OCI-LY1 (cell line): ENCODE measurements around the gene CBFA2T3.

Source experiments
- EZH2 ChIP-seq: fragments of 200-600 bp; sonication (generic), shearing (Covaris generic); IDR thresholded peaks from 2 replicates; pipeline ENCODE4 v1.8.0; 2017; ENCODE audit warnings: borderline replicate concordance, mixed run types, mild to moderate bottlenecking, antibody characterized with exemption, low read length, moderate library complexity, mixed read lengths
- TF ChIP-seq, protein P1 (sequence below): fragments of 200-600 bp; sonication (generic), shearing (Covaris generic); IDR thresholded peaks from 2 replicates; pipeline ENCODE4 v1.5.1; 2017; ENCODE audit warnings: mild to moderate bottlenecking, antibody characterized with exemption, low read length, moderate library complexity, mixed read lengths

DNA sequence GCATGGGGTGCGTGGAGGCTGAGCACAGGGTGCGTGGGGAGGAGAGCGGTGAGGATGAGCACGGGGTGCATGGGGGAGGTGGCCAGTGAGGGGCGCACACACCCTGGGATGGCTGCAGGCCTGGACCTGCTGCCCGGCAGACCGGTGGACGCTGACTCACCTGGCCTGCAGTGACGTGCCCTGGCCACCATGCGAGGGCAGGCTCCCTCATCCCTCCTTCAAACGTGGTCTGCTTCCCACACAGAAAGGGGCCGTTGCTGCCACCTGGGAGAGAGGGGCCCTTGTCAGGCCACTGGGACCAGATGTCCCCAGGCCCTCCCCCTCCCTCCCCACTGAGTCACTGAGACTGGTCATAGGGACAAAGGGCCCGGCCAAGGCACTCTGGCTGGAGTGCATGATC lies 145.2 kb downstream of the CBFA2T3 start:
- TF ChIP-seq, protein P1, sequence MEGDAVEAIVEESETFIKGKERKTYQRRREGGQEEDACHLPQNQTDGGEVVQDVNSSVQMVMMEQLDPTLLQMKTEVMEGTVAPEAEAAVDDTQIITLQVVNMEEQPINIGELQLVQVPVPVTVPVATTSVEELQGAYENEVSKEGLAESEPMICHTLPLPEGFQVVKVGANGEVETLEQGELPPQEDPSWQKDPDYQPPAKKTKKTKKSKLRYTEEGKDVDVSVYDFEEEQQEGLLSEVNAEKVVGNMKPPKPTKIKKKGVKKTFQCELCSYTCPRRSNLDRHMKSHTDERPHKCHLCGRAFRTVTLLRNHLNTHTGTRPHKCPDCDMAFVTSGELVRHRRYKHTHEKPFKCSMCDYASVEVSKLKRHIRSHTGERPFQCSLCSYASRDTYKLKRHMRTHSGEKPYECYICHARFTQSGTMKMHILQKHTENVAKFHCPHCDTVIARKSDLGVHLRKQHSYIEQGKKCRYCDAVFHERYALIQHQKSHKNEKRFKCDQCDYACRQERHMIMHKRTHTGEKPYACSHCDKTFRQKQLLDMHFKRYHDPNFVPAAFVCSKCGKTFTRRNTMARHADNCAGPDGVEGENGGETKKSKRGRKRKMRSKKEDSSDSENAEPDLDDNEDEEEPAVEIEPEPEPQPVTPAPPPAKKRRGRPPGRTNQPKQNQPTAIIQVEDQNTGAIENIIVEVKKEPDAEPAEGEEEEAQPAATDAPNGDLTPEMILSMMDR, result no peak
- TF ChIP-seq EZH2, result no peak
